HL-60 (cell line): Measurements from ENCODE around the gene MVP.

ENCODE experiments used
- CTCF ChIP-seq: IDR thresholded peaks from one replicate; pipeline ENCODE4 v1.5.1; 2011; ENCODE audit warnings: low read length, control low read depth, inconsistent platforms; ENCODE audit not compliant: insufficient read depth
- GABPA ChIP-seq: IDR thresholded peaks from 2 replicates; pipeline ENCODE4 v1.6.1; 2012; ENCODE audit warnings: low read depth
- POLR2AphosphoS5 ChIP-seq: IDR thresholded peaks from 2 replicates; pipeline ENCODE4 v1.6.1; 2012; ENCODE audit warnings: low read depth
- REST ChIP-seq: IDR thresholded peaks from 2 replicates; pipeline ENCODE4 v1.6.1; 2012; ENCODE audit warnings: low read depth; ENCODE audit not compliant: insufficient replicate concordance
- SPI1 ChIP-seq: IDR thresholded peaks from 2 replicates; pipeline ENCODE4 v1.6.1; 2012; ENCODE audit warnings: low read depth, mild to moderate bottlenecking, borderline replicate concordance

- TF ChIP-seq CTCF (no peak), REST (no peak), SPI1 (no peak), GABPA (no peak), POLR2AphosphoS5 (no peak)
Observed at GRCh38 chr16:29849505-29849904, 29.2 kb downstream of the MVP start.
